ENCODE data around the gene LSAMP.

LSAMP gene

GRCh38 chr3:116445311-116445841 is at the start of gene LSAMP:
Gene LSAMP, minus strand, starts transcription at chr3:116445487.
- no peak for DNase-seq (ENCODE audit: low spot score)

DNA sequence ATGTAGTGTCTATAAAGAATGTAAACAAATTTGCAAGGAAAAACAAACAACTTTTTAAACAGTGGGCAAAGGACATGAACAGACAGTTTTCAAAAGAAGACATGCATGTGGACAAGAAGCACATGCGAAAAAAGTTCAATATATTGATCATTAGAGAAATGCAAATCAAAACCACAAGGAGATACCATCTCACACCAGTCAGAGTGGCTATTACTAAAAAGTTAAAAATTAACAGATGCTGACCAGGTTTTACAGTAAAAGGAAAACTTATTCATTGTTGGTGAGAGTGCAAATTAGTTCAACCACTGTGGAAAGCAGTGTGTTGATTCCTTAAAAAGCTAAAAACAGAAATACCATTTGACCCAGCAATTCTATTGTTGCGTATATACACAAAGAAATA is 47.1 kb upstream of the LSAMP start:
- DNase-seq (ENCODE audit: low spot score): no peak

- DNase-seq (ENCODE audit: low spot score): no peak
Observed at GRCh38 chr3:116483135-116483534, 37.8 kb upstream of the LSAMP start.

GRCh38 chr3:116476691-116477090 is 31.4 kb upstream of the LSAMP start:
- DNase-seq (ENCODE audit: low spot score): no peak

DNA sequence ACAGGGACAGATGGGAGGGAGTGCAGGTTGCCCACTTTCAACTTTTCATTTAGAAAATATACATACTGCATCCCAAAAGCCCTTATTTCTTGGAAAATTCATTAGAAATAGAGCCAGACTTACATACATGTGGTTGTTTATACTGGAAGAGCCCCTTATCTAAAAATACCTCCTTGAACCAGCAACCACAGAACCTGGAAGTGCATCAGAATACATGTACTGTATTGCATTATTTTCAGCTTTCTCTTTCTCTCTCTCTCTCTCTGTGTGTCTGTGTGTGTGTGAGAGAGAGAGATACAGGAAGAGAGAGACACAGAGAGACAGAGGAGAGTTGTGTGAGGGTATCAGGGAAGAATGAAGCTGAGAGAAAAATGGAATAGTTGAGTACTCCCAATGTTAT is 29.5 kb upstream of the LSAMP start:
- no peak for DNase-seq (ENCODE audit: low spot score)

- DNase-seq (ENCODE audit: low spot score): no peak
Observed at GRCh38 chr3:116474032-116474780, 28.9 kb upstream of the LSAMP start.

DNA sequence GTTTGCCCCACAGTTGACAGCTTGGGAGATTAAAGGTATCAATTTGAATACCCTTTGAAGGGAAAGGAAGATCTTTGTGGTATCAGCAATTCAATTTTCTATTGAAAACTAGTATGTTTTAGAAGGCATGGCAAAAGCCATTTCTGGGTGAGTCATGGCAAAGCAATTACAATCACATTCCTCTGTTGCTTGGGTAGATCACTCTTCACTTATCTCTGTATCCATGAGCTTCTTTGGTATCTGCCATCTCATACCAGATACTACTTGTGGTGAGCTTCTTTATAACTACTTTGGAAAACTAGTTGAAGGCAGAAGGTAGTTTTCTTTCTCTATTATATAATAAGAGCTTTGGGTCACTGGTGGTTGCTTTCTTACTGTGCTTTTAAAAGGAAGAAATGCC is 28.3 kb upstream of the LSAMP start:
- no peak for DNase-seq (ENCODE audit: low spot score)

DNA sequence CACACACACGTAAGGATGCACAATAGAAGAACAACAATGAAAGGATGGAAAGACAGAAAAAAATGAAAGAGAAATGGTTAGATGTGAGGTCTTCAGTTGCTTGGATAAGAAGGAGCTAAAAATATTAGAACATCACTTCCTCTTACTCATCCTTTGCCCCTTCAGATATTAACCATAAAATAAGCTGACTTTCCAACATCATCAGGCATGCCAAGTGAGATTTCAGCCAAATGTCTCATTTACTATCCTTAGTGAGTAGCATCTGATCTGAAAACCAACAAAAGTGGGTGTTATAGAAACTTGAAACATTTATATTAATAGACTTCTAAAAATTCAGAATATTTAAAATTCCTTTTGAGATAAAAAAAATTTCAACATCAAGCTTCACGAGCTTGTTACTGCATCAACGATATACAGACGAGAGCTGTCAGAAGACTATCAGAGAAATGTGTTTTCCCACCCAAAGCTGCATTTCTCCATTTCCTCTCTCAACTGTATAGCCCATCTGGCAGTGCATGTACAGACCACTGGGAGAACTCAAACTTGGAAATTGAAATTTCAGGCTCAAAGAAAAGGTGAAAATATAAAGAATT is 25.4 kb upstream of the LSAMP start:
- DNase-seq (ENCODE audit: low spot score): no peak

- no peak for DNase-seq (ENCODE audit: low spot score)
Observed at GRCh38 chr3:116469546-116469945, 24.3 kb upstream of the LSAMP start.

- DNase-seq (ENCODE audit: low spot score): no peak
Observed at GRCh38 chr3:116464276-116464798, 19.1 kb upstream of the LSAMP start.

DNA sequence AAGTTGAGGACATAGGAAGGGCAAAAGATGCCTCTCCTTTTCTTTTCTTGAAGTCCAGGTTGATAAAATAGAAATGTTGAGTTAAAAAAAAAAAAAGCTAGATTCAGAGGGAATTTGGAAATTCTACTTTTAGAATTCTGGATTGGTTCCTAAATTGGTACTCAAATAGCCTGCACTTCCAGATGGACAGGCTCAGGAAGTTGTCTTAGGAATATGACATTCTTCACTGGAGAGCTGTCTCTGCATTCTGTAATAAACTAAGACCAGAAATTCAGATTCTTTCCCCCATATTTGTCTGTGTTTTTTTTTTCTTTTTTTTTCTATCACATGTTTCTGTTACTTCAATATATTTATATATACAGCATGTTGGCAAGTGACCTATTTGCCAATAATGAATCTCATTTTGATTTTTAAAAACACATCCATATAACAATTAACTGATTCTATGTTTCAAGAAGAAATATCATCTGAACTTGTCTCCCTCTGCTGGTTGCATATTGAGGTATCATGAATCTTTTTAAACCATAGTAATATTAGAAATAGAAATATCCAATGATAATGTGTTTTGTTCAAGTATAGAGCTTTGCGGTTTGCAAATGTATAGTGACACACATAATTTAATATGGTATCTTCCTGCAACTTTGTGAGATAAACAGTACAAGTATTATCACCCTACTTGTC is 8.5 kb upstream of the LSAMP start:
- DNase-seq (ENCODE audit: low spot score): peak; percentile 9

GRCh38 chr3:116449546-116450350 is 4.5 kb upstream of the LSAMP start:
- DNase-seq (ENCODE audit: low spot score): no peak

DNA sequence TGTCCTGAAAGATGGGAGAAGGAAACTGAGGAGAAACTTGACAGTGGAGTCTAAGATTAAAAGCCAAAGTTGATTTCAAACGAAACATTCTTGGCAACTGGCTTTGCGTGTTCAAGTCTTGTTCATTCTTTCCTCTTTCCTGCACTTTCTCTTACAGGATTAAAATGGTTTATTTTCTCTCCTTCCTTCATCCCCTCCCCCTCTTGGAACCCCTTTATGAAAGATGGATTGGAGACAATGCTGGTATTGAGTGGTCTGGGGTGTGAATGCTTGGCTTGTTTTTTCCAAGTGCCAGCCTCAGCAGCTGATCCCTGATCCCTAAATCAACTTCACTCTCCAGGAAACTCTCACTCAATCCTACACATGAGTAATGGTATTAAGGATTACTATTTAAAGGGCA is 703 bp upstream of the LSAMP start:
- DNase-seq (ENCODE audit: low spot score): no peak

- no peak for DNase-seq (ENCODE audit: low spot score)
Observed at GRCh38 chr3:116444819-116445310, 422 bp downstream of the LSAMP start.

DNA sequence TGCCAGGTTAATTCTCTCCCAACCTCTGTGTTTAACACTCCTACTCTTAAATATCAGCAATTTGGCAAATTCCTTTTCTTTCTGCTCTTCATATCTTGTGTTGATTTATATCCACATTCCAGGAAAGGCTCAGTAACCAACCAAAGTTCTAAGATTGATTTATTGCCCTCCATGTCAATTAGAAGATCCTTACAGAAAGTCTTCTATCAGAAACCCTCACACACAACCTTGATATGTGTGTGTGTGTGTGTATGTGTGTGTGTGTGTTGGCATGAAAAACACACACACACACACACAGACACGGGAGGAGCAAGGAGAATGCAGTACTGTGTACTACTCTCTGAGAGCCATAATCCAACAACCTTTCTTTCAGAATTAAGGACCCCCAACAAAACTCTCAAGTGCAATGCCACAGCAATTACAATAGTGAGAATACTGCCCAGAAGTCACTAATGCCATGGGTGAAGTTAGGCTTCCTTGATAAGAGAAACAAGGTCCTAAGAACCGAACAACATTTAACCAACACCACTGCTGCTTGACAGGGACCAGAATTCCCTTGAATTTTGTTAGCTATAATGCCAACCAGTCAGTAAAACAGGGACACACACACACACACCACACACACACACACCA is 1.1 kb downstream of the LSAMP start:
- DNase-seq (ENCODE audit: low spot score): no peak

DNA sequence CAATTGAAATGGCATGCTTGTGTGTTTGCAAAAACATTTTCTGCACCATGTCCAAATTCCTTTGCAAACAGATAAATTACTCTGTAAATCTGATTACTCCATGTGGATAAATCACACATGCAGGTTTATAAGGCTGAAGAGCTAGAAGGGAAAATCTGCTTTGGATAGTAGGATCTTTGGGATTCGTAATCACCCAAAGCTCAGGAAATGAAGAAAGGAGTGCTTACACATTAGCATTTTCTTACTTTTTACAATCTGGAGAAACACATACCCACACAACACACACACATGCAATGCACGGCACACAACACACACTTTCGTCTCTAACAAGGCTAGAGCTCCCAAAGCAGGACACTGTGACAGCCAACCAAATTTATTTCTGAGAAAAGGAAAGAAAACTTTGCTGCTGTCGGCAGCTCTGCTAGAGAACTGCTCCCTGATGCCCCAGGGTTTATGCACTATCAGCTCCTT is 2.1 kb downstream of the LSAMP start:
- DNase-seq (ENCODE audit: low spot score): no peak

- no peak for DNase-seq (ENCODE audit: low spot score)
Observed at GRCh38 chr3:116442331-116443021, 2.8 kb downstream of the LSAMP start.

GRCh38 chr3:116441652-116442051 is 3.6 kb downstream of the LSAMP start:
- no peak for DNase-seq (ENCODE audit: low spot score)

DNA sequence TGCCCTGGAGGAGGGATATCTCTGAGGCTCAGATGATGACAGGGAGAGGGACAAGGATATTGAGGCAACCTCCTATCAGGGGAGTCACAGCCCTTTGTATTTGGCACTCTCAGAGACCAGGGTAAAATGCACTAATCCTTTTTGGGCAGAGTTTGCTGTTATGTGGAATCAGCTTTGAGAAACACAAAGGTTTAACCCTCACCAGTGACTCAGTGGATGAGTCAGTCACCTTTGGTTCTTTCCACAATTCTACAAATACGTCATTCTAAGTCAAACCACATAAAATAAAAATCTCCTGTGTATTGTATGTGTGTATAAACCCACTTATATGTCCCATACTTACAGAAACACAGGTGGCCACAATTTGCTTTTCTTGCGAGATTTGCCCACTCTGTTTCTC is 5.1 kb downstream of the LSAMP start:
- no peak for DNase-seq (ENCODE audit: low spot score)

DNA sequence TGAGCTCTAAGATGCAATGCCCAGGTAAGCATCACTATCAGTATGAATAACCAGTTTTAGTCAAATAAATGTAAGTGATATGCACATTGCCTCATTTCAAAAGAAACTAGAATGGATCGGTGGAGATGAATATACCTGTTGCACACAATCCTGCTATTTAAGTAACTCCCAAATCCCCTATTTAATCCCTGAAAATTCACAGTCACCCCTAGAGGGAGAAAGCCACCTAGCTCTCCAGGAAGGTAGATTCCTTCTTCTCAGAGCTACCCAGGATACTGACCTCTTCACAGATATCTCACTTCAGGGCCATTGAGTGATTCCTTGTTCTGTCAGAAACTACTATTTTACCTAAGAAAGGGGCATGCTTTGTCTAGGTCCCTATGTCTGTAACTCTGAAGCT is 11.7 kb downstream of the LSAMP start:
- no peak for DNase-seq (ENCODE audit: low spot score)

- DNase-seq (ENCODE audit: low spot score): no peak
Observed at GRCh38 chr3:116432795-116433194, 12.5 kb downstream of the LSAMP start.

Data from NAMALWA (cell line).